ENCODE data around the gene POLG.

Gene POLG

GRCh38 chr15:89366656-89367393, 32.2 kb upstream of the POLG start:
- H3K4me3 ChIP-seq (ENCODE audit: low read depth, low read length), result no peak overlapping the region
- no peak overlapping the region for H3K27ac ChIP-seq
- no peak for TF ChIP-seq CTCF (IDR thresholded peaks at IDR 0.05)
- no peaks in the 10 kb centered on the region for H3K4me1 ChIP-seq
- H3K27me3 ChIP-seq (ENCODE audit: control insufficient read depth, insufficient read depth, low read length), result peaks cover 11% of the 10 kb centered on the region
- no peaks in the 10 kb centered on the region for H3K36me3 ChIP-seq (ENCODE audit: control insufficient read depth, insufficient read depth, low read length)
- H3K9me3 ChIP-seq (ENCODE audit: control insufficient read depth, low read length), result no peaks in the 10 kb centered on the region
- no peak overlapping the region for H3K4me2 ChIP-seq (ENCODE audit: low read length)
- H3K79me2 ChIP-seq, result no peaks in the 10 kb centered on the region
- no peak overlapping the region for H2AFZ ChIP-seq
- H3K9ac ChIP-seq, result no peak overlapping the region

- H2AFZ ChIP-seq, result no peak overlapping the region
- no peak overlapping the region for H3K4me3 ChIP-seq (ENCODE audit: low read depth, low read length)
- peaks cover 11% of the 10 kb centered on the region for H3K27me3 ChIP-seq (ENCODE audit: control insufficient read depth, insufficient read depth, low read length)
- H3K36me3 ChIP-seq (ENCODE audit: control insufficient read depth, insufficient read depth, low read length), result no peaks in the 10 kb centered on the region
- TF ChIP-seq CTCF (IDR thresholded peaks at IDR 0.05), result no peak
- H3K4me1 ChIP-seq, result no peaks in the 10 kb centered on the region
- no peaks in the 10 kb centered on the region for H3K79me2 ChIP-seq
- H3K9me3 ChIP-seq (ENCODE audit: control insufficient read depth, low read length), result no peaks in the 10 kb centered on the region
- H3K27ac ChIP-seq, result no peak overlapping the region
- H3K4me2 ChIP-seq (ENCODE audit: low read length), result no peak overlapping the region
- no peak overlapping the region for H3K9ac ChIP-seq
Measured at GRCh38 chr15:89365462-89366065, 30.9 kb upstream of the POLG start.

GRCh38 chr15:89364741-89365450, 30.3 kb upstream of the POLG start:
- no peak overlapping the region for H3K4me3 ChIP-seq (ENCODE audit: low read depth, low read length)
- H3K27ac ChIP-seq, result no peak overlapping the region
- H3K36me3 ChIP-seq (ENCODE audit: control insufficient read depth, insufficient read depth, low read length), result no peaks in the 10 kb centered on the region
- peaks cover 11% of the 10 kb centered on the region for H3K27me3 ChIP-seq (ENCODE audit: control insufficient read depth, insufficient read depth, low read length)
- H3K79me2 ChIP-seq, result no peaks in the 10 kb centered on the region
- no peak overlapping the region for H3K9ac ChIP-seq
- H2AFZ ChIP-seq, result no peak overlapping the region
- no peak overlapping the region for H3K4me2 ChIP-seq (ENCODE audit: low read length)
- H3K9me3 ChIP-seq (ENCODE audit: control insufficient read depth, low read length), result no peaks in the 10 kb centered on the region
- TF ChIP-seq CTCF (IDR thresholded peaks at IDR 0.05), result no peak
- H3K4me1 ChIP-seq, result no peaks in the 10 kb centered on the region

GRCh38 chr15:89364341-89364740, 29.7 kb upstream of the POLG start:
- Histone ChIP-seq H3K79me2 (no peaks in the 10 kb centered on the region), H3K4me2 (ENCODE audit: low read length) (no peak overlapping the region), H3K36me3 (ENCODE audit: control insufficient read depth, insufficient read depth, low read length) (no peaks in the 10 kb centered on the region), H3K9me3 (ENCODE audit: control insufficient read depth, low read length) (no peaks in the 10 kb centered on the region), H3K4me3 (ENCODE audit: low read depth, low read length) (no peak overlapping the region), H2AFZ (no peak overlapping the region), H3K27me3 (ENCODE audit: control insufficient read depth, insufficient read depth, low read length) (peaks cover 11% of the 10 kb centered on the region), H3K9ac (no peak overlapping the region), H3K27ac (no peak overlapping the region), H3K4me1 (no peaks in the 10 kb centered on the region)
- TF ChIP-seq CTCF (IDR thresholded peaks at IDR 0.05), result no peak

All from parathyroid adenoma (tissue), 2 donors.